SK-N-SH (cell line): Measurements from ENCODE around the gene COL4A4. TPM values are rescaled to one million over a fixed set of nuclear protein-coding genes. Genes with fewer than 3 reads are reported as not detected.

Experiments
- CTCF ChIA-PET: fragments of 300-600, 350-600 bp; formaldehyde crosslinking; extraction: SDS; loops from one replicate; lab custom pipeline; 2021; lab: Yijun Ruan, JAX
- POLR2A ChIA-PET: fragments of 350-600 bp; sonication (Branson Sonifier 250); formaldehyde crosslinking; extraction: SDS; loops from one replicate; lab custom pipeline; 2020; ENCODE audit warnings: antibody characterized with exemption, inconsistent platforms; lab: Yijun Ruan, JAX
- DNase-seq: peaks from one replicate; pipeline ENCODE4 v3.0.0; 2012
- H2AFZ ChIP-seq: fragments of 200-600 bp; sonication (generic); 2 replicates; pipeline ENCODE4 v1.8.1; 2016; ENCODE audit warnings: antibody characterized with exemption, mild to moderate bottlenecking, low read depth
- H3F3A ChIP-seq: fragments of 200-600 bp; sonication (generic); replicated peaks from 2 replicates; pipeline ENCODE3; 2016; ENCODE audit warnings: antibody characterized with exemption, mild to moderate bottlenecking; ENCODE audit not compliant: insufficient read depth
- H3K27ac ChIP-seq, 2 experiments: fragments of 200-500 bp in 1 of 2; fragments of 200-600 bp in 1 of 2; sonication (Bioruptor generic) in 1 of 2; sonication (generic), shearing (Covaris generic) in 1 of 2; 2 replicates each; pipeline versions ENCODE4 v1.5.1 to v1.6.1; 2014 to 2016; ENCODE audit warnings: low read depth in 2 of 2, inconsistent platforms in 1 of 2, low read length in 1 of 2, mild to moderate bottlenecking in 1 of 2, mixed read lengths in 1 of 2
- H3K27me3 ChIP-seq: fragments of 200-600 bp; sonication (generic), shearing (Covaris generic); 2 replicates; pipeline ENCODE4 v1.6.1; 2016; ENCODE audit warnings: mixed run types; ENCODE audit not compliant: insufficient read depth
- H3K36me3 ChIP-seq, 2 experiments: fragments of 200-500 bp in 1 of 2; fragments of 200-600 bp in 1 of 2; sonication (Bioruptor generic) in 1 of 2; sonication (generic) in 1 of 2; replicated peaks in 1 of 2; 2 replicates each; pipeline versions ENCODE3 to v1.5.1; 2014 to 2016; ENCODE audit warnings: low read length in 1 of 2, mild to moderate bottlenecking in 1 of 2; ENCODE audit not compliant: insufficient read depth in 2 of 2, control insufficient read depth in 1 of 2
- H3K4me1 ChIP-seq, 2 experiments: fragments of 200-500 bp in 1 of 2; fragments of 200-600 bp in 1 of 2; sonication (Bioruptor generic) in 1 of 2; sonication (generic), shearing (Covaris generic) in 1 of 2; 2 replicates each; pipeline versions ENCODE4 v1.5.1 to v1.6.1; 2014 to 2016; ENCODE audit warnings: low read depth in 1 of 2, low read length in 1 of 2, mixed run types in 1 of 2; ENCODE audit not compliant: insufficient read depth in 2 of 2, control insufficient read depth in 1 of 2
- H3K4me2 ChIP-seq: fragments of 200-600 bp; sonication (generic), shearing (Covaris generic); 2 replicates; pipeline ENCODE4 v1.6.1; 2017; ENCODE audit warnings: mixed run types
- H3K4me3 ChIP-seq, 2 experiments: fragments of 200-500 bp in 1 of 2; fragments of 200-600 bp in 1 of 2; sonication (Bioruptor generic) in 1 of 2; sonication (generic), shearing (Covaris generic) in 1 of 2; 2 replicates each; pipeline versions ENCODE4 v1.5.1 to v1.8.1; 2014 to 2016; ENCODE audit warnings: low read depth in 2 of 2, inconsistent platforms in 1 of 2, low read length in 1 of 2, mild to moderate bottlenecking in 1 of 2, mixed read lengths in 1 of 2, moderate library complexity in 1 of 2
- H3K79me2 ChIP-seq: fragments of 200-600 bp; sonication (generic); 2 replicates; pipeline ENCODE4 v1.8.1; 2017; ENCODE audit warnings: mild to moderate bottlenecking; ENCODE audit not compliant: insufficient read depth
- H3K9ac ChIP-seq: fragments of 200-600 bp; sonication (generic); 2 replicates; pipeline ENCODE4 v1.6.1; 2017; ENCODE audit warnings: mixed run types
- H3K9me2 ChIP-seq: fragments of 200-600 bp; sonication (generic); 2 replicates; pipeline ENCODE4 v1.6.1; 2017; ENCODE audit warnings: mixed run types
- H3K9me3 ChIP-seq: fragments of 200-600 bp; sonication (generic); 2 replicates; pipeline ENCODE4 v1.6.1; 2017; ENCODE audit warnings: mixed run types, mild to moderate bottlenecking, moderate library complexity
- H4K20me1 ChIP-seq: fragments of 200-600 bp; sonication (generic); 2 replicates; pipeline ENCODE4 v1.6.1; 2017; ENCODE audit warnings: mild to moderate bottlenecking, mixed run types; ENCODE audit not compliant: insufficient read depth
- CHD2 ChIP-seq: fragments of 150-350 bp; IDR thresholded peaks from 2 replicates; pipeline ENCODE4 v1.6.1; 2018; ENCODE audit warnings: low read length; ENCODE audit not compliant: partially characterized antibody
- ELF1 ChIP-seq: IDR thresholded peaks from 2 replicates; pipeline ENCODE4 v1.4.0; 2012
- FOXM1 ChIP-seq: IDR thresholded peaks from 2 replicates; pipeline ENCODE4 v1.4.0; 2012; ENCODE audit warnings: low read depth, mild to moderate bottlenecking
- IRF3 ChIP-seq: fragments of 150-350 bp; IDR thresholded peaks from 2 replicates; pipeline ENCODE4 v1.6.1; 2016; ENCODE audit warnings: mild to moderate bottlenecking, low read depth, low read length
- JUND ChIP-seq: IDR thresholded peaks from 2 replicates; pipeline ENCODE4 v1.4.0; 2012
- MXI1 ChIP-seq: IDR thresholded peaks from 2 replicates; pipeline ENCODE4 v1.6.1; 2012; ENCODE audit warnings: mild to moderate bottlenecking, low read depth, low read length, improper control_type of control experiment
- NFIC ChIP-seq: IDR thresholded peaks from 2 replicates; pipeline ENCODE4 v1.4.0; 2012; ENCODE audit warnings: borderline replicate concordance
- NRF1 ChIP-seq: IDR thresholded peaks from 2 replicates; pipeline ENCODE4 v1.6.1; 2012; ENCODE audit warnings: low read depth, mild to moderate bottlenecking, low read length
- RAD21 ChIP-seq: IDR thresholded peaks from 2 replicates; pipeline ENCODE4 v1.6.1; 2012; ENCODE audit warnings: mild to moderate bottlenecking, low read length
- REST ChIP-seq: IDR thresholded peaks from 2 replicates; pipeline ENCODE4 v1.6.1; 2012; ENCODE audit warnings: mild to moderate bottlenecking, low read depth, low read length, moderate library complexity
- SIN3A ChIP-seq: IDR thresholded peaks from 2 replicates; pipeline ENCODE4 v1.6.1; 2012; ENCODE audit warnings: low read depth, mild to moderate bottlenecking, low read length, moderate library complexity, borderline replicate concordance
- USF1 ChIP-seq: IDR thresholded peaks from 2 replicates; pipeline ENCODE4 v1.4.0; 2012; ENCODE audit warnings: low read depth, borderline replicate concordance
- USF2 ChIP-seq: fragments of 150-350 bp; IDR thresholded peaks from 2 replicates; pipeline ENCODE4 v1.6.1; 2017; ENCODE audit warnings: antibody characterized with exemption, low read length, low read depth, borderline replicate concordance
- WGBS: methylation state at CpG from one replicate; pipeline ENCODE4 v1.1.6; 2017; ENCODE audit warnings: low lambda C conversion rate; 5-methylcytosine and 5-hydroxymethylcytosine counted together
- polyA plus RNA-seq, 3 experiments: library from polyadenylated mRNA; depleted of rRNA; stranded (reverse); fragments of >200 nt; gene quantifications; 2 replicates each; pipeline ENCODE4 v1.2.3, GENCODE V29; 2012

The COL4A4 gene
- polyA plus RNA-seq, 1 of the 3 experiments (the other 2 are of a cell fraction), result not detected

GRCh38 chr2:227147023-227147422 is 17.0 kb downstream of the COL4A4 start (continued):
- no peak for TF ChIP-seq REST

- Histone ChIP-seq H3K9me2 (no peaks in the 10 kb centered on the region), H3F3A (no peaks in the 10 kb centered on the region), H3K9ac (no peak overlapping the region), H3K79me2 (no peaks in the 10 kb centered on the region), H3K27ac (no peak overlapping the region), H2AFZ (no peak overlapping the region), H4K20me1 (no peaks in the 10 kb centered on the region), H3K36me3 (no peaks in the 10 kb centered on the region), H3K4me2 (no peak overlapping the region), H3K27me3 (peaks cover 11% of the 10 kb centered on the region; the same call in 1 of the 2 replicates), H3K9me3 (no peaks in the 10 kb centered on the region; the same call in 1 of the 2 replicates), H3K4me3 (no peak overlapping the region), H3K4me1 (no peaks in the 10 kb centered on the region)
- DNase-seq, result no peak
- ChIA-PET CTCF (no interaction called here), POLR2A (no interaction called here)
- WGBS, result 19% methylated on average over 6 of the region's 6 CpGs
- TF ChIP-seq ELF1, result no peak
- no peak for TF ChIP-seq RAD21
- TF ChIP-seq NFIC, result no peak
- no peak for TF ChIP-seq FOXM1
- TF ChIP-seq SIN3A, result no peak
- no peak for TF ChIP-seq IRF3
- no peak for TF ChIP-seq REST
- TF ChIP-seq MXI1, result no peak
- no peak for TF ChIP-seq USF1
- TF ChIP-seq USF2, result no peak
- TF ChIP-seq JUND, result no peak
- no peak for TF ChIP-seq CHD2
- no peak for TF ChIP-seq NRF1
These were observed 17.5 kb downstream of the COL4A4 start for GRCh38 chr2:227146456-227146855.
